ENCODE results near the gene SHLD1. TPM values are rescaled to one million over a fixed set of nuclear protein-coding genes. Genes with fewer than 3 reads are reported as not detected.
"Not testable (repeated sequence)": the region's sequence is repeated elsewhere in the genome, so short reads cannot be mapped to it uniquely, and the experiment has no call there.

SHLD1 gene
- 10 to 100 TPM in 1 of 2 donors, 1 to 10 TPM in 1; 8.6 to 12.9 TPM for total RNA-seq

GRCh38 chr20:5749952-5750779, at the start of gene SHLD1:
Gene SHLD1, plus strand, starts transcription at chr20:5750401. Its CDS starts 22,465 bp downstream, at chr20:5772866.
- H3K9me3 Mint-ChIP-seq = no peaks in the 10 kb centered on the region
- H3K36me3 Mint-ChIP-seq (ENCODE audit: low read depth) = no peaks in the 10 kb centered on the region
- H3K4me1 Mint-ChIP-seq = peaks cover 9% of the 10 kb centered on the region
- H3K27ac Mint-ChIP-seq = peak within 1 kb of the TSS; percentile 96
- H3K27me3 Mint-ChIP-seq = no peaks in the 10 kb centered on the region
- ATAC-seq (replicated peaks) = peak; percentile 99
- H3K4me3 Mint-ChIP-seq = peak within 1 kb of the TSS; percentile 82

GRCh38 chr20:5702339-5702738, 47.9 kb upstream of the SHLD1 start:
- H3K4me1 Mint-ChIP-seq; H3K9me3 Mint-ChIP-seq; ATAC-seq (replicated peaks); H3K27ac Mint-ChIP-seq; H3K36me3 Mint-ChIP-seq (ENCODE audit: low read depth); H3K27me3 Mint-ChIP-seq; H3K4me3 Mint-ChIP-seq: not testable (repeated sequence)

- Mint-ChIP-seq H3K27ac (no peak overlapping the region), H3K4me3 (no peak overlapping the region), H3K4me1 (no peaks in the 10 kb centered on the region), H3K27me3 (no peaks in the 10 kb centered on the region), H3K36me3 (ENCODE audit: low read depth) (no peaks in the 10 kb centered on the region), H3K9me3 (no peaks in the 10 kb centered on the region)
- ATAC-seq (replicated peaks) = no peak
These were observed 46.5 kb upstream of the SHLD1 start for GRCh38 chr20:5703681-5704101.

- no peaks in the 10 kb centered on the region for H3K9me3 Mint-ChIP-seq
- no peak overlapping the region for H3K4me3 Mint-ChIP-seq
- H3K36me3 Mint-ChIP-seq (ENCODE audit: low read depth) = no peaks in the 10 kb centered on the region
- no peak for ATAC-seq (replicated peaks)
- H3K4me1 Mint-ChIP-seq = no peaks in the 10 kb centered on the region
- no peak overlapping the region for H3K27ac Mint-ChIP-seq
- H3K27me3 Mint-ChIP-seq = no peaks in the 10 kb centered on the region
These were observed 44.4 kb upstream of the SHLD1 start for GRCh38 chr20:5705827-5706226.

- Mint-ChIP-seq H3K4me1 (no peaks in the 10 kb centered on the region), H3K27me3 (no peaks in the 10 kb centered on the region), H3K9me3 (no peaks in the 10 kb centered on the region), H3K36me3 (ENCODE audit: low read depth) (no peaks in the 10 kb centered on the region), H3K27ac (no peak overlapping the region), H3K4me3 (no peak overlapping the region)
- ATAC-seq (replicated peaks) = no peak
These were observed 43.4 kb upstream of the SHLD1 start for GRCh38 chr20:5706797-5707196.

GRCh38 chr20:5710551-5710950, 39.6 kb upstream of the SHLD1 start:
- Mint-ChIP-seq H3K27ac (no peak overlapping the region), H3K27me3 (no peaks in the 10 kb centered on the region), H3K36me3 (ENCODE audit: low read depth) (no peaks in the 10 kb centered on the region), H3K4me1 (peaks cover 16% of the 10 kb centered on the region), H3K9me3 (peaks cover 3% of the 10 kb centered on the region), H3K4me3 (no peak overlapping the region)
- ATAC-seq (replicated peaks) = no peak

- ATAC-seq (replicated peaks) = peak; percentile 94
- H3K4me3 Mint-ChIP-seq = peak overlapping the region; percentile 32
- H3K9me3 Mint-ChIP-seq = peaks cover 7% of the 10 kb centered on the region
- H3K27me3 Mint-ChIP-seq = no peaks in the 10 kb centered on the region
- H3K4me1 Mint-ChIP-seq = peaks cover 25% of the 10 kb centered on the region
- no peaks in the 10 kb centered on the region for H3K36me3 Mint-ChIP-seq (ENCODE audit: low read depth)
- H3K27ac Mint-ChIP-seq = peak overlapping the region; percentile 82
These were observed 35.8 kb upstream of the SHLD1 start for GRCh38 chr20:5714261-5715041.

- H3K4me1 Mint-ChIP-seq = peaks cover 25% of the 10 kb centered on the region
- peak overlapping the region; percentile 82 for H3K27ac Mint-ChIP-seq
- peak overlapping the region; percentile 32 for H3K4me3 Mint-ChIP-seq
- H3K36me3 Mint-ChIP-seq (ENCODE audit: low read depth) = no peaks in the 10 kb centered on the region
- peak; percentile 61 for ATAC-seq (replicated peaks)
- peaks cover 7% of the 10 kb centered on the region for H3K9me3 Mint-ChIP-seq
- H3K27me3 Mint-ChIP-seq = no peaks in the 10 kb centered on the region
These were observed 34.9 kb upstream of the SHLD1 start for GRCh38 chr20:5715071-5715841.

- ATAC-seq (replicated peaks) = no peak
- Mint-ChIP-seq H3K27ac (peak overlapping the region; percentile 82), H3K27me3 (no peaks in the 10 kb centered on the region), H3K4me1 (peaks cover 25% of the 10 kb centered on the region), H3K36me3 (ENCODE audit: low read depth) (no peaks in the 10 kb centered on the region), H3K4me3 (no peak overlapping the region), H3K9me3 (peaks cover 7% of the 10 kb centered on the region)
These were observed 33.2 kb upstream of the SHLD1 start for GRCh38 chr20:5716953-5717352.

GRCh38 chr20:5718896-5719595, 31.2 kb upstream of the SHLD1 start:
- H3K4me1 Mint-ChIP-seq = peaks cover 23% of the 10 kb centered on the region
- no peak for ATAC-seq (replicated peaks)
- H3K36me3 Mint-ChIP-seq (ENCODE audit: low read depth) = no peaks in the 10 kb centered on the region
- H3K27me3 Mint-ChIP-seq = no peaks in the 10 kb centered on the region
- peaks cover 7% of the 10 kb centered on the region for H3K9me3 Mint-ChIP-seq
- no peak overlapping the region for H3K4me3 Mint-ChIP-seq
- no peak overlapping the region for H3K27ac Mint-ChIP-seq

- H3K4me3 Mint-ChIP-seq = no peak overlapping the region
- no peak overlapping the region for H3K27ac Mint-ChIP-seq
- peaks cover 15% of the 10 kb centered on the region for H3K4me1 Mint-ChIP-seq
- H3K36me3 Mint-ChIP-seq (ENCODE audit: low read depth) = no peaks in the 10 kb centered on the region
- H3K27me3 Mint-ChIP-seq = no peaks in the 10 kb centered on the region
- peaks cover 4% of the 10 kb centered on the region for H3K9me3 Mint-ChIP-seq
- peak; percentile 81 for ATAC-seq (replicated peaks)
These were observed 30.3 kb upstream of the SHLD1 start for GRCh38 chr20:5719861-5720403.

- Mint-ChIP-seq H3K27ac (no peak overlapping the region), H3K4me1 (peaks cover 8% of the 10 kb centered on the region), H3K4me3 (no peak overlapping the region), H3K9me3 (peaks cover 3% of the 10 kb centered on the region), H3K27me3 (no peaks in the 10 kb centered on the region), H3K36me3 (ENCODE audit: low read depth) (no peaks in the 10 kb centered on the region)
- no peak for ATAC-seq (replicated peaks)
These were observed 29.5 kb upstream of the SHLD1 start for GRCh38 chr20:5720696-5721095.

GRCh38 chr20:5721356-5721755, 28.8 kb upstream of the SHLD1 start:
- not testable (repeated sequence) for ATAC-seq (replicated peaks); H3K9me3 Mint-ChIP-seq; H3K27me3 Mint-ChIP-seq; H3K36me3 Mint-ChIP-seq (ENCODE audit: low read depth); H3K27ac Mint-ChIP-seq; H3K4me1 Mint-ChIP-seq; H3K4me3 Mint-ChIP-seq

- peaks cover 4% of the 10 kb centered on the region for H3K4me1 Mint-ChIP-seq
- no peaks in the 10 kb centered on the region for H3K36me3 Mint-ChIP-seq (ENCODE audit: low read depth)
- no peak overlapping the region for H3K27ac Mint-ChIP-seq
- no peaks in the 10 kb centered on the region for H3K9me3 Mint-ChIP-seq
- H3K4me3 Mint-ChIP-seq = no peak overlapping the region
- H3K27me3 Mint-ChIP-seq = no peaks in the 10 kb centered on the region
- ATAC-seq (replicated peaks) = no peak
These were observed 27.3 kb upstream of the SHLD1 start for GRCh38 chr20:5722927-5723326.

All from activated T-helper 17 cell treated with anti-CD3 and anti-CD28 coated beads, Interleukin-2, amount 50 U/mL, for 72 hours (primary cell).